ENCODE data around the gene ADARB1.

Gene ADARB1

GRCh38 chr21:45073301-45074047 lies 906 bp upstream of the ADARB1 start:
- DNase-seq: peak in 4 of 58 donors; percentile 18 to 40 (median 30)

- DNase-seq: peak in 3 of 58 donors; percentile 23 to 47 (median 33)
These were observed 627 bp downstream of the ADARB1 start for GRCh38 chr21:45074818-45075595.

GRCh38 chr21:45075596-45076244 lies 1.3 kb downstream of the ADARB1 start:
- no peak for DNase-seq

GRCh38 chr21:45076245-45076711 lies 1.9 kb downstream of the ADARB1 start:
- no peak for DNase-seq

GRCh38 chr21:45078371-45078770 lies 4.0 kb downstream of the ADARB1 start:
- no peak for DNase-seq

- no peak for DNase-seq
These were observed 4.5 kb downstream of the ADARB1 start for GRCh38 chr21:45078877-45079281.

GRCh38 chr21:45079351-45079750 lies 5.0 kb downstream of the ADARB1 start:
- DNase-seq: no peak

GRCh38 chr21:45080232-45080631 lies 5.9 kb downstream of the ADARB1 start:
- no peak for DNase-seq

- no peak for DNase-seq
These were observed 6.4 kb downstream of the ADARB1 start for GRCh38 chr21:45080639-45081414.

- no peak for DNase-seq
These were observed 7.3 kb downstream of the ADARB1 start for GRCh38 chr21:45081636-45082035.

GRCh38 chr21:45082736-45083135 lies 8.4 kb downstream of the ADARB1 start:
- DNase-seq: no peak

GRCh38 chr21:45084121-45084520 lies 9.7 kb downstream of the ADARB1 start:
- DNase-seq: no peak

GRCh38 chr21:45084881-45085536 lies 10.6 kb downstream of the ADARB1 start:
- no peak for DNase-seq

- no peak for DNase-seq
These were observed 11.3 kb downstream of the ADARB1 start for GRCh38 chr21:45085700-45086099.

GRCh38 chr21:45086337-45086958 lies 12.1 kb downstream of the ADARB1 start:
- no peak for DNase-seq

GRCh38 chr21:45087022-45087823 lies 12.8 kb downstream of the ADARB1 start:
- no peak for DNase-seq

- no peak for DNase-seq
These were observed 13.7 kb downstream of the ADARB1 start for GRCh38 chr21:45088116-45088515.

GRCh38 chr21:45088729-45089128 lies 14.3 kb downstream of the ADARB1 start:
- DNase-seq: no peak

GRCh38 chr21:45089964-45090363 lies 15.6 kb downstream of the ADARB1 start:
- no peak for DNase-seq

Data from anterior cingulate cortex (tissue), 58 donors.